HG03460 (cell line): ENCODE results near the gene NPDC1.
"Not testable (repeated sequence)": the region's sequence is repeated elsewhere in the genome, so short reads cannot be mapped to it uniquely, and the experiment has no call there.

Experiments
- ATAC-seq: cut with Tn5 transposase; IDR thresholded peaks from one replicate; pipeline ENCODE4 v1.9.1; 2021; ENCODE audit not compliant: unreplicated experiment

The NPDC1 gene

GRCh38 chr9:137041124-137041523, 4.9 kb downstream of the NPDC1 start:
- no peak for ATAC-seq

- ATAC-seq = no peak
Measured at GRCh38 chr9:137040568-137040967, 5.4 kb downstream of the NPDC1 start.

- ATAC-seq = no peak
Measured at GRCh38 chr9:137039611-137040366, 6.2 kb downstream of the NPDC1 start.

GRCh38 chr9:137038916-137039315, 7.1 kb downstream of the NPDC1 start:
- ATAC-seq = no peak

GRCh38 chr9:137037483-137037882, 8.5 kb downstream of the NPDC1 start:
- no peak for ATAC-seq

GRCh38 chr9:137037035-137037434, 8.9 kb downstream of the NPDC1 start:
- no peak for ATAC-seq

- ATAC-seq = no peak
Measured at GRCh38 chr9:137035937-137036336, 10.0 kb downstream of the NPDC1 start.

GRCh38 chr9:137035507-137035834, 10.5 kb downstream of the NPDC1 start:
- no peak for ATAC-seq

- no peak for ATAC-seq
Measured at GRCh38 chr9:137034709-137035506, 11.1 kb downstream of the NPDC1 start.

- ATAC-seq = no peak
Measured at GRCh38 chr9:137034039-137034708, 11.8 kb downstream of the NPDC1 start.

GRCh38 chr9:137033481-137033880, 12.5 kb downstream of the NPDC1 start:
- ATAC-seq = not testable (repeated sequence)

- ATAC-seq = no peak
Measured at GRCh38 chr9:137032858-137033257, 13.1 kb downstream of the NPDC1 start.

GRCh38 chr9:137031904-137032640, 13.9 kb downstream of the NPDC1 start, which contains the start of gene FUT7:
TSS of gene FUT7 (minus strand) at chr9:137032088. CDS start at chr9:137031991, 97 bp downstream.
- ATAC-seq = no peak

- no peak for ATAC-seq
Measured at GRCh38 chr9:137030538-137031527, 15.1 kb downstream of the NPDC1 start.

- no peak for ATAC-seq
Measured at GRCh38 chr9:137030006-137030405, 16.0 kb downstream of the NPDC1 start.

- ATAC-seq = no peak
Measured at GRCh38 chr9:137029058-137029936, 16.7 kb downstream of the NPDC1 start.

GRCh38 chr9:137028263-137029057, 17.5 kb downstream of the NPDC1 start:
- ATAC-seq = no peak
